Neural cell (in vitro differentiated cells): Measurements from ENCODE around the gene DNAJC16.

Experiments
- POLR2AphosphoS5 ChIP-seq: IDR thresholded peaks from 2 replicates; pipeline ENCODE4 v1.6.1; 2012
- TAF1 ChIP-seq: IDR thresholded peaks from 2 replicates; pipeline ENCODE4 v1.6.1; 2012; ENCODE audit warnings: low read depth
- TF ChIP-seq, protein P1 (sequence below): fragments of 450-650 bp; IDR thresholded peaks from 2 replicates; pipeline ENCODE4 v1.5.1; 2014; ENCODE audit warnings: antibody characterized with exemption, mild to moderate bottlenecking, moderate library complexity; ENCODE audit not compliant: poor library complexity, severe bottlenecking
- TF ChIP-seq, protein P2 (sequence below): IDR thresholded peaks from 2 replicates; pipeline ENCODE4 v1.6.1; 2012; ENCODE audit warnings: borderline replicate concordance

DNA sequence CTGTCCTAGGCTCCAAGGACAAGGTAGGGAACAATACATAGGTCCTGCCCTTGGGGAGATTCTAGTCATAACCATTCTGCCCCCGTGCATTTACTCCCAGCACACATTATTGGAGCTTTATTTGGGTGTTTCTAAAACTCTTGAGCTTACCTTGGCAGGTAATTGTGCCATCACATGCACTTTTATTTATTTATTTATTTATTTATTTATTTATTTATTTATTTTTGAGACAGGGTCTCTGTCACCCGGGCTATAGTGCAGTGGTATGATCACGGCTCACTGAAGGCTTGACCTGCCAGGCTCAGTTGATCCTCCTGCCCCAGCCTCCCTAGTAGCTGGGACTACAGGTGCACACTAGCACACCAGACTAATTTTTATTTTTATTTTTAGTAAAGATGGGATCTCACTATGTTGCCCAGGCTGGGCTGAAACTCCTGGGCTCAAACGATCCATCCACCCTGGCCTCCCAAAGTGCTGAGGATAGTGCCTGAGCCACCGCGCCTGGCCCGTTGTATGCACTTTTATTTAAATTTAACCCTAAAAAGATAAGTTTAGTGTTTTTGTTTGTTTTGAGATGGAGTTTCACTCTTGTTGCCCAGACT is 49.0 kb downstream of the DNAJC16 start:
- TF ChIP-seq, protein P1, sequence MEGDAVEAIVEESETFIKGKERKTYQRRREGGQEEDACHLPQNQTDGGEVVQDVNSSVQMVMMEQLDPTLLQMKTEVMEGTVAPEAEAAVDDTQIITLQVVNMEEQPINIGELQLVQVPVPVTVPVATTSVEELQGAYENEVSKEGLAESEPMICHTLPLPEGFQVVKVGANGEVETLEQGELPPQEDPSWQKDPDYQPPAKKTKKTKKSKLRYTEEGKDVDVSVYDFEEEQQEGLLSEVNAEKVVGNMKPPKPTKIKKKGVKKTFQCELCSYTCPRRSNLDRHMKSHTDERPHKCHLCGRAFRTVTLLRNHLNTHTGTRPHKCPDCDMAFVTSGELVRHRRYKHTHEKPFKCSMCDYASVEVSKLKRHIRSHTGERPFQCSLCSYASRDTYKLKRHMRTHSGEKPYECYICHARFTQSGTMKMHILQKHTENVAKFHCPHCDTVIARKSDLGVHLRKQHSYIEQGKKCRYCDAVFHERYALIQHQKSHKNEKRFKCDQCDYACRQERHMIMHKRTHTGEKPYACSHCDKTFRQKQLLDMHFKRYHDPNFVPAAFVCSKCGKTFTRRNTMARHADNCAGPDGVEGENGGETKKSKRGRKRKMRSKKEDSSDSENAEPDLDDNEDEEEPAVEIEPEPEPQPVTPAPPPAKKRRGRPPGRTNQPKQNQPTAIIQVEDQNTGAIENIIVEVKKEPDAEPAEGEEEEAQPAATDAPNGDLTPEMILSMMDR: no peak
- TF ChIP-seq TAF1: no peak
- TF ChIP-seq, protein P2, sequence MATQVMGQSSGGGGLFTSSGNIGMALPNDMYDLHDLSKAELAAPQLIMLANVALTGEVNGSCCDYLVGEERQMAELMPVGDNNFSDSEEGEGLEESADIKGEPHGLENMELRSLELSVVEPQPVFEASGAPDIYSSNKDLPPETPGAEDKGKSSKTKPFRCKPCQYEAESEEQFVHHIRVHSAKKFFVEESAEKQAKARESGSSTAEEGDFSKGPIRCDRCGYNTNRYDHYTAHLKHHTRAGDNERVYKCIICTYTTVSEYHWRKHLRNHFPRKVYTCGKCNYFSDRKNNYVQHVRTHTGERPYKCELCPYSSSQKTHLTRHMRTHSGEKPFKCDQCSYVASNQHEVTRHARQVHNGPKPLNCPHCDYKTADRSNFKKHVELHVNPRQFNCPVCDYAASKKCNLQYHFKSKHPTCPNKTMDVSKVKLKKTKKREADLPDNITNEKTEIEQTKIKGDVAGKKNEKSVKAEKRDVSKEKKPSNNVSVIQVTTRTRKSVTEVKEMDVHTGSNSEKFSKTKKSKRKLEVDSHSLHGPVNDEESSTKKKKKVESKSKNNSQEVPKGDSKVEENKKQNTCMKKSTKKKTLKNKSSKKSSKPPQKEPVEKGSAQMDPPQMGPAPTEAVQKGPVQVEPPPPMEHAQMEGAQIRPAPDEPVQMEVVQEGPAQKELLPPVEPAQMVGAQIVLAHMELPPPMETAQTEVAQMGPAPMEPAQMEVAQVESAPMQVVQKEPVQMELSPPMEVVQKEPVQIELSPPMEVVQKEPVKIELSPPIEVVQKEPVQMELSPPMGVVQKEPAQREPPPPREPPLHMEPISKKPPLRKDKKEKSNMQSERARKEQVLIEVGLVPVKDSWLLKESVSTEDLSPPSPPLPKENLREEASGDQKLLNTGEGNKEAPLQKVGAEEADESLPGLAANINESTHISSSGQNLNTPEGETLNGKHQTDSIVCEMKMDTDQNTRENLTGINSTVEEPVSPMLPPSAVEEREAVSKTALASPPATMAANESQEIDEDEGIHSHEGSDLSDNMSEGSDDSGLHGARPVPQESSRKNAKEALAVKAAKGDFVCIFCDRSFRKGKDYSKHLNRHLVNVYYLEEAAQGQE: no peak
- TF ChIP-seq POLR2AphosphoS5: no peak
